HEK293 (cell line): ENCODE data around the gene ENOSF1.
A peak's percentile ranks its signal among the peaks of the same experiment; 100 is the strongest.

ENCODE experiments used
- CTCF ChIA-PET: fragments of 350-600 bp; formaldehyde crosslinking; extraction: SDS; loops from one replicate; lab custom pipeline; 2021; ENCODE audit warnings: antibody characterized with exemption; lab: Yijun Ruan, JAX
- POLR2A ChIA-PET: fragments of 300-600 bp; formaldehyde crosslinking; extraction: SDS; loops from one replicate; lab custom pipeline; 2020; ENCODE audit warnings: antibody characterized with exemption, inconsistent platforms; lab: Yijun Ruan, JAX
- H3K27ac ChIP-seq: fragments of 200-500 bp; sonication (Bioruptor generic); 2 replicates; pipeline ENCODE4 v1.5.1; 2014; ENCODE audit warnings: low read depth, low read length, control low read depth, inconsistent platforms; ENCODE audit errors: extremely low read depth
- H3K36me3 ChIP-seq, 2 experiments: fragments of 200-500 bp in 1 of 2; sonication (Bioruptor generic) in 1 of 2; 1 replicate in 1 of 2; 2 replicates in 1 of 2; pipeline ENCODE4 v1.5.1; 2014 to 2017; ENCODE audit warnings: inconsistent platforms in 2 of 2, low read length in 2 of 2; ENCODE audit not compliant: control insufficient read depth in 2 of 2, insufficient read depth in 1 of 2
- H3K4me1 ChIP-seq: fragments of 200-500 bp; sonication (Bioruptor generic); 2 replicates; pipeline ENCODE4 v1.5.1; 2014; ENCODE audit warnings: mild to moderate bottlenecking, low read length, inconsistent platforms; ENCODE audit not compliant: control insufficient read depth, insufficient read depth
- H3K4me3 ChIP-seq: 2 replicates; pipeline ENCODE4 v1.5.1; 2011; ENCODE audit warnings: low read depth, mild to moderate bottlenecking, control low read depth, low read length, moderate library complexity
- H3K9me3 ChIP-seq: fragments of 200-500 bp; sonication (Bioruptor generic); 2 replicates; pipeline ENCODE4 v1.5.1; 2014; ENCODE audit warnings: low read depth, low read length, inconsistent platforms; ENCODE audit not compliant: control insufficient read depth, insufficient read depth
- CTCF ChIP-seq: fragments of 450-650 bp; formaldehyde crosslinking; IDR thresholded peaks from 2 replicates; pipeline ENCODE4 v1.5.1; 2016; ENCODE audit warnings: missing biosample characterization, missing genetic modification characterization
- EGR2 ChIP-seq: fragments of 450-650 bp; formaldehyde crosslinking; IDR thresholded peaks from 2 replicates; pipeline ENCODE4 v1.5.1; 2016; ENCODE audit warnings: low read depth, missing biosample characterization, missing genetic modification characterization
- HOXC10 ChIP-seq: sonication (generic); formaldehyde crosslinking; IDR thresholded peaks from 2 replicates; pipeline ENCODE4 v1.8.1; 2023; ENCODE audit warnings: mild to moderate bottlenecking, missing genetic modification reagents
- KLF10 ChIP-seq: fragments of 450-650 bp; IDR thresholded peaks from 2 replicates; pipeline ENCODE4 v1.5.1; 2018; ENCODE audit warnings: missing biosample characterization, mild to moderate bottlenecking, missing genetic modification characterization
- KLF7 ChIP-seq: fragments of 450-650 bp; formaldehyde crosslinking; IDR thresholded peaks from 2 replicates; pipeline ENCODE4 v1.5.1; 2016; ENCODE audit warnings: missing biosample characterization, missing genetic modification characterization, borderline replicate concordance
- PATZ1 ChIP-seq: fragments of 450-650 bp; formaldehyde crosslinking; IDR thresholded peaks from 2 replicates; pipeline ENCODE4 v1.5.1; 2016; ENCODE audit warnings: missing biosample characterization, missing genetic modification characterization
- PRDM4 ChIP-seq: fragments of 450-650 bp; formaldehyde crosslinking; IDR thresholded peaks from 2 replicates; pipeline ENCODE4 v1.5.1; 2017; ENCODE audit warnings: missing biosample characterization, missing genetic modification characterization
- SP7 ChIP-seq: fragments of 450-650 bp; formaldehyde crosslinking; IDR thresholded peaks from 2 replicates; pipeline ENCODE4 v1.5.1; 2016; ENCODE audit warnings: missing biosample characterization, missing genetic modification characterization
- ZBTB10 ChIP-seq: fragments of 450-650 bp; formaldehyde crosslinking; IDR thresholded peaks from 2 replicates; pipeline ENCODE4 v1.5.1; 2016; ENCODE audit warnings: missing biosample characterization, missing genetic modification characterization
- ZBTB17 ChIP-seq: fragments of 450-650 bp; formaldehyde crosslinking; IDR thresholded peaks from 2 replicates; pipeline ENCODE4 v1.5.1; 2016; ENCODE audit warnings: missing biosample characterization, missing genetic modification characterization
- ZBTB20 ChIP-seq: fragments of 450-650 bp; formaldehyde crosslinking; IDR thresholded peaks from 2 replicates; pipeline ENCODE4 v1.5.1; 2016; ENCODE audit warnings: missing biosample characterization, missing genetic modification characterization
- ZBTB48 ChIP-seq: fragments of 450-650 bp; formaldehyde crosslinking; IDR thresholded peaks from 2 replicates; pipeline ENCODE4 v1.5.1; 2016; ENCODE audit warnings: missing biosample characterization, missing genetic modification characterization
- ZFP69B ChIP-seq: fragments of 450-650 bp; formaldehyde crosslinking; IDR thresholded peaks from 2 replicates; pipeline ENCODE4 v1.5.1; 2016; ENCODE audit warnings: missing biosample characterization, missing genetic modification characterization
- ZNF146 ChIP-seq: fragments of 450-650 bp; formaldehyde crosslinking; IDR thresholded peaks from 2 replicates; pipeline ENCODE4 v1.5.1; 2016; ENCODE audit warnings: missing biosample characterization, missing genetic modification characterization
- ZNF174 ChIP-seq: fragments of 450-650 bp; formaldehyde crosslinking; IDR thresholded peaks from 2 replicates; pipeline ENCODE4 v1.5.0; 2017; ENCODE audit warnings: missing biosample characterization, mild to moderate bottlenecking, missing genetic modification characterization
- ZNF202 ChIP-seq: fragments of 450-650 bp; formaldehyde crosslinking; IDR thresholded peaks from 2 replicates; pipeline ENCODE4 v1.5.1; 2016; ENCODE audit warnings: missing biosample characterization, missing genetic modification characterization, borderline replicate concordance
- ZNF24 ChIP-seq: fragments of 450-650 bp; formaldehyde crosslinking; IDR thresholded peaks from 2 replicates; pipeline ENCODE4 v1.5.1; 2016; ENCODE audit warnings: missing biosample characterization, missing genetic modification characterization
- ZNF394 ChIP-seq: fragments of 450-650 bp; formaldehyde crosslinking; IDR thresholded peaks from 2 replicates; pipeline ENCODE4 v1.5.1; 2016; ENCODE audit warnings: missing biosample characterization, missing genetic modification characterization, mild to moderate bottlenecking, moderate library complexity, borderline replicate concordance
- ZNF398 ChIP-seq: fragments of 450-650 bp; formaldehyde crosslinking; IDR thresholded peaks from 2 replicates; pipeline ENCODE4 v1.5.1; 2017; ENCODE audit warnings: missing biosample characterization, missing genetic modification characterization
- ZNF76 ChIP-seq: fragments of 450-650 bp; formaldehyde crosslinking; IDR thresholded peaks from 2 replicates; pipeline ENCODE4; 2016; ENCODE audit warnings: low read depth, missing biosample characterization, missing genetic modification characterization, borderline replicate concordance
- ZNF792 ChIP-seq: fragments of 450-650 bp; formaldehyde crosslinking; IDR thresholded peaks from 2 replicates; pipeline ENCODE4 v1.5.1; 2016; ENCODE audit warnings: missing biosample characterization, missing genetic modification characterization
- ZSCAN23 ChIP-seq: fragments of 450-650 bp; formaldehyde crosslinking; IDR thresholded peaks from 2 replicates; pipeline ENCODE4 v1.5.1; 2016; ENCODE audit warnings: missing biosample characterization, missing genetic modification characterization
- ZSCAN5A ChIP-seq: fragments of 450-650 bp; formaldehyde crosslinking; IDR thresholded peaks from 2 replicates; pipeline ENCODE4 v1.5.1; 2016; ENCODE audit warnings: missing biosample characterization, missing genetic modification characterization
- ZXDB ChIP-seq: fragments of 450-650 bp; formaldehyde crosslinking; IDR thresholded peaks from 2 replicates; pipeline ENCODE4 v1.5.1; 2016; ENCODE audit warnings: missing biosample characterization, missing genetic modification characterization

The ENOSF1 gene

GRCh38 chr18:657311-658000 is 55.0 kb downstream of the ENOSF1 start, which contains the start of gene TYMS:
TSS of gene TYMS (plus strand) at chr18:657653. CDS start at chr18:657743, 90 bp downstream.
- H3K9me3 ChIP-seq = no peaks in the 10 kb centered on the region
- H3K4me1 ChIP-seq = 0 out of 2 replicates have a peak, but pooled peaks cover under 1% of the 10 kb centered on the region
- ChIA-PET POLR2A (interaction anchor here (0.8 to 3.7 kb wide), 14 partner anchors 9 to 389 kb away, joined by 3 to 28 read pairs (median 6); partner anchors contain the start of gene THOC1), CTCF (interaction anchor here (0.6 to 2.3 kb wide), 7 partner anchors 9 to 184 kb away, joined by 3 to 6 read pairs (median 3); no protein-coding TSS in a partner anchor)
- H3K36me3 ChIP-seq = peaks cover 26 to 38% of the 10 kb centered on the region in 2 experiments
- peak within 1 kb of the TSS; percentile 99 for H3K27ac ChIP-seq
- H3K4me3 ChIP-seq = peak within 1 kb of the TSS; percentile 59
- TF ChIP-seq EGR2 (tag by site-specific recombination) = peak; percentile 26; the same call in 1 of the 2 replicates
- peak; percentile 89; the same call in 1 of the 2 replicates for TF ChIP-seq KLF7
- peak; percentile 34 for TF ChIP-seq CTCF
- TF ChIP-seq ZFP69B (tag by site-specific recombination) = peak; percentile 32; the same call in 1 of the 2 replicates
- peak; percentile 62; the same call in 1 of the 2 replicates for TF ChIP-seq PRDM4
- no peak for TF ChIP-seq ZNF174 (tag by site-specific recombination)
- TF ChIP-seq SP7 = peak; percentile 59; the same call in 1 of the 2 replicates
- TF ChIP-seq ZSCAN5A = 0 out of 2 replicates have a peak, but pooled peaks have one; percentile 7
- 0 out of 2 replicates have a peak, but pooled peaks have one; percentile 37 for TF ChIP-seq ZSCAN23 (tag by site-specific recombination)
- TF ChIP-seq KLF10 (tag by site-specific recombination) = peak; percentile 68
- TF ChIP-seq ZNF24 (tag by site-specific recombination) = no peak
- TF ChIP-seq PATZ1 (tag by site-specific recombination) = peak; percentile 88
- no peak for TF ChIP-seq ZNF146 (tag by site-specific recombination)
- TF ChIP-seq ZBTB17 (tag by site-specific recombination) = 0 out of 2 replicates have a peak, but pooled peaks have one; percentile 11
- TF ChIP-seq ZXDB (tag by site-specific recombination) = peak; percentile 82
- no peak for TF ChIP-seq ZNF202 (tag by site-specific recombination)
- TF ChIP-seq ZBTB20 = peak; percentile 100
- TF ChIP-seq ZBTB48 (tag by site-specific recombination) = peak; percentile 31; the same call in 1 of the 2 replicates
- peak; percentile 26; the same call in 1 of the 2 replicates for TF ChIP-seq ZNF394
- peak; percentile 50; the same call in 1 of the 2 replicates for TF ChIP-seq ZNF76 (tag by site-specific recombination)
- no peak for TF ChIP-seq ZNF792 (tag by site-specific recombination)
- TF ChIP-seq HOXC10 (CRISPR knock-in tag) = peak; percentile 86; the same call in 1 of the 2 replicates
- TF ChIP-seq ZNF398 = no peak
- TF ChIP-seq ZBTB10 (tag by site-specific recombination) = peak; percentile 83
